IMR-90 (cell line): Measurements from ENCODE around the gene SYNE1. TPM values are rescaled to one million over a fixed set of nuclear protein-coding genes. Genes with fewer than 3 reads are reported as not detected.

Source experiments
- ATAC-seq: fragments of 200-7000 bp; cut with Tn5 transposase; 2 replicates; pipeline ENCODE4 v1.9.1; 2020; ENCODE audit warnings: low read depth, mild to moderate bottlenecking, moderate library complexity
- BruUV-seq: library from RNA; stranded (reverse); fragments of 400-500 nt; replicated peaks from 2 replicates; lab custom pipeline; 2021; lab: Mats Ljungman, UMichigan
- CTCF ChIA-PET: fragments of 300-600 bp; formaldehyde crosslinking; extraction: SDS; loops from one replicate; lab custom pipeline; 2021; ENCODE audit warnings: antibody characterized with exemption; lab: Yijun Ruan, JAX
- POLR2A ChIA-PET: fragments of 300-600 bp; sonication (Branson Sonifier 250); formaldehyde crosslinking; loops from one replicate; lab custom pipeline; 2022; ENCODE audit warnings: antibody characterized with exemption; ENCODE audit not compliant: unreplicated experiment; lab: Charles Lee
- DNase-seq: peaks from one replicate; pipeline ENCODE4 v3.0.0; 2013
- H2AFZ ChIP-seq: replicated peaks from 2 replicates; pipeline ENCODE3; 2013; ENCODE audit warnings: low read length, mild to moderate bottlenecking; ENCODE audit not compliant: poor library complexity
- H2AK5ac ChIP-seq: 2 replicates; pipeline ENCODE4 v1.6.1; 2013; ENCODE audit warnings: low read depth, low read length, inconsistent platforms
- H2AK9ac ChIP-seq: replicated peaks from 2 replicates; pipeline ENCODE3; 2013; ENCODE audit warnings: mild to moderate bottlenecking, low read depth, low read length, moderate library complexity; ENCODE audit not compliant: poor library complexity
- H2BK120ac ChIP-seq: 2 replicates; pipeline ENCODE4 v1.6.1; 2013; ENCODE audit warnings: low read depth, low read length, inconsistent platforms
- H2BK15ac ChIP-seq: 3 replicates; pipeline ENCODE4 v1.6.1; 2013; ENCODE audit warnings: low read depth, low read length, inconsistent platforms
- H2BK20ac ChIP-seq: 2 replicates; pipeline ENCODE4 v1.6.1; 2013; ENCODE audit warnings: low read depth, mild to moderate bottlenecking, inconsistent platforms, low read length, moderate library complexity
- H2BK5ac ChIP-seq: 2 replicates; pipeline ENCODE4 v1.6.1; 2013; ENCODE audit warnings: mild to moderate bottlenecking, low read depth, low read length, inconsistent platforms; ENCODE audit not compliant: poor library complexity, severe bottlenecking
- H3K14ac ChIP-seq: replicated peaks from 2 replicates; pipeline ENCODE4 v1.6.1; 2013; ENCODE audit warnings: low read depth, low read length, inconsistent platforms
- H3K18ac ChIP-seq: 2 replicates; pipeline ENCODE4 v1.6.1; 2013; ENCODE audit warnings: low read depth, low read length, control low read depth
- H3K23ac ChIP-seq: 2 replicates; pipeline ENCODE4 v1.6.1; 2013; ENCODE audit warnings: low read depth, low read length, inconsistent platforms
- H3K27ac ChIP-seq: 2 replicates; pipeline ENCODE4 v1.5.1; 2013; ENCODE audit warnings: mild to moderate bottlenecking, control low read depth, low read length; ENCODE audit not compliant: insufficient read depth
- H3K27me3 ChIP-seq: 2 replicates; pipeline ENCODE4 v1.6.1; 2013; ENCODE audit warnings: low read length; ENCODE audit not compliant: control insufficient read depth, insufficient read depth
- H3K36me3 ChIP-seq: 2 replicates; pipeline ENCODE4 v1.6.1; 2013; ENCODE audit warnings: low read length, mixed read lengths; ENCODE audit not compliant: control insufficient read depth, insufficient read depth
- H3K4ac ChIP-seq: 2 replicates; pipeline ENCODE4 v1.6.1; 2013; ENCODE audit warnings: low read depth, low read length, inconsistent platforms
- H3K4me1 ChIP-seq: 2 replicates; pipeline ENCODE4 v1.6.1; 2013; ENCODE audit warnings: low read length, mixed read lengths; ENCODE audit not compliant: control insufficient read depth, insufficient read depth
- H3K4me2 ChIP-seq: 2 replicates; pipeline ENCODE4 v1.6.1; 2013; ENCODE audit warnings: low read depth, mild to moderate bottlenecking, control low read depth, low read length, moderate library complexity
- H3K4me3 ChIP-seq: 2 replicates; pipeline ENCODE4 v1.5.1; 2013; ENCODE audit warnings: low read depth, mild to moderate bottlenecking, control low read depth, low read length, moderate library complexity; ENCODE audit not compliant: insufficient read depth
- H3K56ac ChIP-seq: 2 replicates; pipeline ENCODE4 v1.6.1; 2013; ENCODE audit warnings: low read length, inconsistent platforms; ENCODE audit not compliant: insufficient read depth; ENCODE audit errors: extremely low read depth
- H3K79me1 ChIP-seq, 2 experiments: 2 replicates each; pipeline ENCODE4 v1.6.1; 2013; ENCODE audit warnings: low read length in 2 of 2, inconsistent platforms in 1 of 2, low read depth in 1 of 2
- H3K9ac ChIP-seq: 2 replicates; pipeline ENCODE4 v1.6.1; 2013; ENCODE audit warnings: low read depth, low read length, control low read depth
- H3K9me1 ChIP-seq: 2 replicates; pipeline ENCODE4 v1.6.1; 2013; ENCODE audit warnings: low read length, inconsistent platforms; ENCODE audit not compliant: insufficient read depth
- H3K9me3 ChIP-seq: 2 replicates; pipeline ENCODE4 v1.6.1; 2013; ENCODE audit warnings: low read length; ENCODE audit not compliant: control insufficient read depth, insufficient read depth
- H4K20me1 ChIP-seq: 2 replicates; pipeline ENCODE4 v1.6.1; 2013; ENCODE audit warnings: low read length, inconsistent platforms; ENCODE audit not compliant: insufficient read depth
- H4K5ac ChIP-seq: 2 replicates; pipeline ENCODE4 v1.6.1; 2013; ENCODE audit warnings: mild to moderate bottlenecking, low read depth, low read length, control low read depth
- H4K8ac ChIP-seq, 2 experiments: 2 replicates each; pipeline ENCODE4 v1.6.1; 2013; ENCODE audit warnings: low read depth in 2 of 2, low read length in 2 of 2, control low read depth in 1 of 2, inconsistent platforms in 1 of 2
- H4K91ac ChIP-seq: 2 replicates; pipeline ENCODE4 v1.6.1; 2013; ENCODE audit warnings: low read depth, low read length, inconsistent platforms; ENCODE audit not compliant: insufficient read depth
- CTCF ChIP-seq: conservative IDR thresholded peaks from 2 replicates; pipeline ENCODE4 v1.5.1; 2012; ENCODE audit warnings: mild to moderate bottlenecking, low read depth, low read length, improper control_type of control experiment
- FOS ChIP-seq: fragments of 150-350 bp; IDR thresholded peaks from 2 replicates; pipeline ENCODE4 v1.6.1; 2016; ENCODE audit warnings: low read depth, low read length
- MAZ ChIP-seq: IDR thresholded peaks from 2 replicates; pipeline ENCODE4 v1.6.1; 2012; ENCODE audit warnings: low read depth, mild to moderate bottlenecking, low read length, improper control_type of control experiment, moderate library complexity, borderline replicate concordance
- NFE2L2 ChIP-seq: fragments of 150-350 bp; IDR thresholded peaks from 2 replicates; pipeline ENCODE4 v1.6.1; 2016; ENCODE audit warnings: low read depth, mild to moderate bottlenecking, low read length
- RCOR1 ChIP-seq: IDR thresholded peaks from 2 replicates; pipeline ENCODE4 v1.6.1; 2012; ENCODE audit warnings: mild to moderate bottlenecking, low read length, improper control_type of control experiment; ENCODE audit not compliant: insufficient replicate concordance
- RFX5 ChIP-seq: IDR thresholded peaks from 2 replicates; pipeline ENCODE4 v1.8.0; 2012; ENCODE audit warnings: low read depth, mild to moderate bottlenecking, low read length, moderate library complexity
- USF2 ChIP-seq: fragments of 150-350 bp; IDR thresholded peaks from 2 replicates; pipeline ENCODE4 v1.6.1; 2017; ENCODE audit warnings: mild to moderate bottlenecking, antibody characterized with exemption, low read length, low read depth
- WGBS, 2 experiments: methylation state at CpG; one replicate each; pipeline versions ENCODE4 v1.1.5 to v1.1.7; 2013; ENCODE audit warnings: missing lambda C conversion rate in 2 of 2; ENCODE audit not compliant: insufficient read length in 1 of 2; ENCODE audit errors: extremely low coverage in 2 of 2; 5-methylcytosine and 5-hydroxymethylcytosine counted together
- dilution Hi-C: fragments of 300-500 bp; cut with HindIII; formaldehyde crosslinking; loops from one replicate; pipeline ENCODE4 v1.14.3; 2018; ENCODE audit warnings: low sequenced_read_pairs; ENCODE audit not compliant: unreplicated experiment
- in situ Hi-C: fragments of 300-500 bp; cut with MboI; formaldehyde crosslinking; loops from 3 replicates; pipeline ENCODE4 v1.14.3; 2019; ENCODE audit warnings: low sequenced_read_pairs, inconsistent platforms, mixed read lengths
- intact Hi-C: fragments of 100-400 bp; cut with micrococcal nuclease; formaldehyde crosslinking; loops from 2 replicates; pipeline ENCODE4 v1.10.0; 2022
- polyA plus RNA-seq, 3 experiments: library from polyadenylated mRNA; depleted of rRNA; stranded (reverse); fragments of >200 nt; gene quantifications; 2 replicates each; pipeline ENCODE4 v1.2.3, GENCODE V29; 2012; ENCODE audit warnings: low replicate concordance in 1 of 3
- total RNA-seq: library from RNA; depleted of rRNA; stranded (reverse); fragments of >200 nt; gene quantifications from 2 replicates; pipeline ENCODE4 v1.2.3, GENCODE V29; 2012

The SYNE1 gene
- total and polyA plus RNA-seq, 2 of the 4 experiments (the other 2 are of a cell fraction), result 34.1 to 159 TPM

GRCh38 chr6:152625213-152625612, 11.9 kb downstream of the SYNE1 start:
- Histone ChIP-seq H3K27ac (no peak overlapping the region), H3K14ac (no peak overlapping the region), H2AK9ac (no peak overlapping the region), H3K9me1 (peaks cover 3% of the 10 kb centered on the region; the same call in 1 of the 2 replicates), H3K4me2 (no peak overlapping the region), H4K8ac (no peak overlapping the region), H2BK15ac (no peak overlapping the region), H3K36me3 (no peaks in the 10 kb centered on the region; the same call in 1 of the 2 replicates), H3K4me3 (no peak overlapping the region), H2BK20ac (no peak overlapping the region), H3K4ac (no peak overlapping the region), H3K23ac (no peak overlapping the region), H3K79me1 (peaks cover 4 to 12% of the 10 kb centered on the region in 2 experiments; a peak in 3 of 4 replicates), H2BK120ac (no peak overlapping the region), H3K27me3 (no peaks in the 10 kb centered on the region), H3K56ac (no peak overlapping the region), H2AFZ (no peak overlapping the region), H3K18ac (no peak overlapping the region), H2AK5ac (no peak overlapping the region), H4K5ac (no peak overlapping the region), H2BK5ac (no peak overlapping the region), H3K4me1 (no peaks in the 10 kb centered on the region), H3K9me3 (no peaks in the 10 kb centered on the region), H4K91ac (no peak overlapping the region), H3K9ac (no peak overlapping the region), H4K20me1 (no peaks in the 10 kb centered on the region)
- ChIA-PET POLR2A (no interaction called here), CTCF (interaction anchor here (1.0 kb wide), 1 partner anchor 30 kb away, joined by 3 read pairs; no protein-coding TSS in a partner anchor)
- in situ Hi-C loops (no loop called here), intact Hi-C loops (no loop called here), dilution Hi-C loops (no loop called here)
- BruUV-seq, result no TSS peak
- WGBS, 2 experiments, result no CpG with 5 or more reads among the region's 2 CpGs
- ATAC-seq, result no peak
- no peak for DNase-seq
- TF ChIP-seq CTCF (no peak), RFX5 (no peak), FOS (no peak), MAZ (no peak), USF2 (no peak), NFE2L2 (no peak), RCOR1 (no peak)
